Mammary microvascular endothelial cell (primary cell): ENCODE data around the gene CLECL1. TPM values are rescaled to one million over a fixed set of nuclear protein-coding genes. Genes with fewer than 3 reads are reported as not detected.

Experiments used
- total RNA-seq: library from RNA; depleted of rRNA; stranded (reverse); fragments of >200 nt; gene quantifications from 2 replicates; pipeline ENCODE4 v1.2.3, GENCODE V29; 2015

The CLECL1 gene
- not detected in 2 replicates for total RNA-seq

GRCh38 chr12:9732921-9733461 is at the start of gene CLECL1:
CLECL1 (minus strand) TSS chr12:9733097.

GRCh38 chr12:9760699-9761418 is 28.0 kb upstream of the CLECL1 start, which contains the start of gene CD69:
CD69 (minus strand) TSS chr12:9760901; CDS start chr12:9760820, 81 bp downstream.

Other genes starting within 250 kb of the CLECL1 start
- not detected in 2 replicates for gene KLRB1, start 125.2 kb downstream of the CLECL1 start, total RNA-seq
- 0.13 and 1.4 TPM in 2 replicates for gene CLEC2D, start 63.4 kb downstream of the CLECL1 start, total RNA-seq
- 0.25 and 0.40 TPM in 2 replicates for gene CD69, start 27.8 kb upstream of the CLECL1 start, total RNA-seq
- gene KLRF1, start 94.4 kb upstream of the CLECL1 start, total RNA-seq, result not detected in 2 replicates
- gene CLEC2B, start 136.3 kb upstream of the CLECL1 start, total RNA-seq, result 64.1 and 69.2 TPM in 2 replicates
- gene KLRF2, start 148.4 kb upstream of the CLECL1 start, total RNA-seq, result not detected in 2 replicates
- not detected in 2 replicates for gene CLEC2A, start 199.3 kb upstream of the CLECL1 start, total RNA-seq
- not detected in 2 replicates for gene CLEC12A, start 238.3 kb upstream of the CLECL1 start, total RNA-seq